BE2C (cell line): Measurements from ENCODE around the gene HNMT.

ENCODE experiments used
- DNase-seq: peaks from one replicate; pipeline ENCODE4 v3.0.0-alpha.2; 2020
- H3K27me3 ChIP-seq: fragments of 250-450 bp; sonication (Bioruptor Pico); 2 replicates; pipeline ENCODE4 v1.5.1; 2020; ENCODE audit warnings: mild to moderate bottlenecking
- H3K36me3 ChIP-seq: fragments of 250-450 bp; sonication (Bioruptor Pico); 2 replicates; pipeline ENCODE4 v1.5.1; 2020; ENCODE audit warnings: mild to moderate bottlenecking
- H3K4me1 ChIP-seq: fragments of 250-450 bp; sonication (Bioruptor Pico); 2 replicates; pipeline ENCODE4 v1.5.1; 2020
- H3K4me3 ChIP-seq: 2 replicates; pipeline ENCODE4 v1.5.1; 2011; ENCODE audit warnings: low read depth, low read length
- H3K9me3 ChIP-seq: fragments of 250-450 bp; sonication (Bioruptor Pico); 2 replicates; pipeline ENCODE4 v1.5.1; 2020
- TF ChIP-seq, protein P1 (sequence below): IDR thresholded peaks from 2 replicates; pipeline ENCODE4 v1.5.1; 2012; ENCODE audit warnings: mild to moderate bottlenecking, low read depth, low read length

The HNMT gene

DNA sequence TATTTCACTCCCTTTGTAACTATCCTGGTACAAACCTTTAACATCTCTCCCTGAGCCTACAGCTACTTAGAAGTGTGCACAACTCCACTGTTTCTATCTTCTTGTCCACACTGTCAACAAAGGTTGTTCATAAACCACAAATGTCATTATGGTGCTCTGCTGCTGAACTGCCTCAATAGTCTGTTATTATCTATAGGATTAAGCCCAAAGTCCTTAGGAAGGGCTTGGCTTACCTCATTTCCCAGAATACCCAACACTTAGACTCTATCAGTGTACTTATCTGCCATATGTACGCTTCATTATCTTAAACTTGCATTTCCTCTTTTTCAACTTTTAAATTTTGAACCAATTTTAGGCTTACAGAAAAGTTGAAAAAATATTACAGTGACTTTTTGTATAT is 94.2 kb downstream of the HNMT start:
- no peaks in the 10 kb centered on the region for H3K36me3 ChIP-seq
- DNase-seq, result no peak
- TF ChIP-seq, protein P1, sequence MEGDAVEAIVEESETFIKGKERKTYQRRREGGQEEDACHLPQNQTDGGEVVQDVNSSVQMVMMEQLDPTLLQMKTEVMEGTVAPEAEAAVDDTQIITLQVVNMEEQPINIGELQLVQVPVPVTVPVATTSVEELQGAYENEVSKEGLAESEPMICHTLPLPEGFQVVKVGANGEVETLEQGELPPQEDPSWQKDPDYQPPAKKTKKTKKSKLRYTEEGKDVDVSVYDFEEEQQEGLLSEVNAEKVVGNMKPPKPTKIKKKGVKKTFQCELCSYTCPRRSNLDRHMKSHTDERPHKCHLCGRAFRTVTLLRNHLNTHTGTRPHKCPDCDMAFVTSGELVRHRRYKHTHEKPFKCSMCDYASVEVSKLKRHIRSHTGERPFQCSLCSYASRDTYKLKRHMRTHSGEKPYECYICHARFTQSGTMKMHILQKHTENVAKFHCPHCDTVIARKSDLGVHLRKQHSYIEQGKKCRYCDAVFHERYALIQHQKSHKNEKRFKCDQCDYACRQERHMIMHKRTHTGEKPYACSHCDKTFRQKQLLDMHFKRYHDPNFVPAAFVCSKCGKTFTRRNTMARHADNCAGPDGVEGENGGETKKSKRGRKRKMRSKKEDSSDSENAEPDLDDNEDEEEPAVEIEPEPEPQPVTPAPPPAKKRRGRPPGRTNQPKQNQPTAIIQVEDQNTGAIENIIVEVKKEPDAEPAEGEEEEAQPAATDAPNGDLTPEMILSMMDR, result no peak
- H3K4me1 ChIP-seq, result peaks cover 6% of the 10 kb centered on the region; the same call in 1 of the 2 replicates
- H3K27me3 ChIP-seq, result no peaks in the 10 kb centered on the region
- no peak overlapping the region for H3K4me3 ChIP-seq
- H3K9me3 ChIP-seq, result no peaks in the 10 kb centered on the region

DNA sequence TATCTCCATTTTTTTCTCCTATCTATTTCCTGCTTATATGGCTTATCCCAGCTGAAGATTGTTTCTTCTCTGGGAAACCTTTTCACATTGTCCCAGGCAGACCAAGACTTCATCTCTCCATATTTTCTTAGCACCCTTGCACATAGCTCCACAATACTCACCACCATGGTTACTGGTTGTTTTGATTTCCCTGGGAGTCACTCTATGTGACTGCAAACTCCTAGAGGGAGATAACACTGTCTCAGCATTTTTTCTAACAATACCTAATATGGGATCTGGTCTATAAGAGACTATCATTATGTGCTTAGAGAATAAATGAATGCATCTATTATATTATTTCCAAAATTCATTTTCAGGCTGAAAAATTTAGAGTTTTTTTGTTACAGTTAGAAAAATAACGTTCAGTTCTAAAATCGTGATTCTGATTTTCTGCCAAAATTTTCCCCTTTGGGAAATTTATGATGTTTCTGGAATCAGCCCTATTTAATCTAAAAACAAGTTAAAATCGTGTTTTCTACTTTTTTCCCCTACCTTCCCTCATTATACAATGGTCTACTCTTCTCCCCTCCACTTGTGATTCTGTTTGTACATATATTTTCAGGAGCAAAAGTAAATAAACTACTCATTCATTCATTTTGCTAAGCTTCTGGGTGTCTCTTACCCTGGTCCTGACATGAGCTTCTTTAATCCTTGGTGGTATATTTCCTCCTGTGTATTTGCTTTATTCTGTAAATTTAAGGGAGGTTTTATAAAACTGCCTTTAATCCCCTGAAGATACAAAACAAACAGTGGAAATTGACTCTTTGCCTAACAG is 95.4 kb downstream of the HNMT start:
- Histone ChIP-seq H3K27me3 (no peaks in the 10 kb centered on the region), H3K9me3 (no peaks in the 10 kb centered on the region), H3K4me3 (no peak overlapping the region), H3K4me1 (peaks cover 6% of the 10 kb centered on the region; the same call in 1 of the 2 replicates), H3K36me3 (no peaks in the 10 kb centered on the region)
- DNase-seq, result no peak
- TF ChIP-seq, protein P1, result no peak

DNA sequence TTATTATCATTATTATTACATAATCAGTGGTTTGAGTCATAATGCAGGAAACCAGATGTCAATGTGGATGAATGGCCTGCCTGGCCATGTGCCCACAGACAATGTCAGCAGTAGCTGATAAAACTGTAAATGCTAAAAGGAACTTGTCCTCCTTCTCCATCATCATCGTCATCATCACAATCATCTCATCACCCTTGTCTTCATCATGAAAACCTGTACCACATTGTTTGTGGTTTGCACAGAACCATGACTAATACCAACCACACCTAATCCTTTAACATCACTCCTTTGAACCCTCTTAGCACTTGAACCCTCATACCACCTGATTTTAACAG is 96.0 kb downstream of the HNMT start:
- no peaks in the 10 kb centered on the region for H3K36me3 ChIP-seq
- DNase-seq, result peak; percentile 72
- no peaks in the 10 kb centered on the region for H3K9me3 ChIP-seq
- TF ChIP-seq, protein P1, result no peak
- no peak overlapping the region for H3K4me3 ChIP-seq
- no peaks in the 10 kb centered on the region for H3K27me3 ChIP-seq
- H3K4me1 ChIP-seq, result peaks cover 6% of the 10 kb centered on the region; the same call in 1 of the 2 replicates

DNA sequence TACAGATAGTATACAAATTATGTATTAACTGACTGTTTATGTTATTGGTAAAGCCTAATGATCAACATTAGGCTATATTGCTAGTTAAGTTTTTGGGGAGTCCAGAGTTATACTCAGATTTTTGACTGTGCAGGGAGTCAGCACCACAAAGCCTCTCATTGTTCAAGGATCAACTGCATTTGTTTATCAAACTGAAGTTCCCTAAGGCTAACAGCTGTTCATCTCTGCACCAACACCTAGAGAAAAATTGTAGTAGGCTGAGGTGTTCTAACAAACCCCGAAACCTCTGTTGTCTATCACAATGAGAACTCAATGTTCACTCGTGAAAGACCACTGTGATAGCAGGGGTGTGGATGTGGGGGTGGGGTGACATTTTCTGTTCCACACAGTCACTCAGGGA is 97.7 kb downstream of the HNMT start:
- DNase-seq, result no peak
- H3K9me3 ChIP-seq, result no peaks in the 10 kb centered on the region
- no peaks in the 10 kb centered on the region for H3K27me3 ChIP-seq
- H3K4me3 ChIP-seq, result no peak overlapping the region
- H3K4me1 ChIP-seq, result peaks cover 6% of the 10 kb centered on the region; the same call in 1 of the 2 replicates
- H3K36me3 ChIP-seq, result no peaks in the 10 kb centered on the region
- TF ChIP-seq, protein P1, result no peak

DNA sequence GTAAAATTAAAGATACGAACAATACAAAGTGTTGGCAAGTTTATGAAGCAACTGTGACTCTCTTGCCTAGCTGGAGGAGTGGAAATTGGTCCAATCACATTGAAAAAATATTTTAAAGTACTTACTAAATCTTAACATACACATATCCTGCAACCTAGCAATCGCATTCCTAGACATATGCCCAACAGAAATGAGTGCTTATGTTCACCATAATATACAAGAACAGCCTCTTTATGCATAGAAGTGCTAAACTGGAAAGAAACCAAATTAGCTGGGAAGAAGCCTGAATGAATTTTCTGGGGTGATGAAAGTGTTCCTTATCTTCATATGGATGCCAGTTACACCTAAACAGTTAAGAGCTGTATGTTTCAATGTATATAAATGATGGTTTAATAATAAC is 98.9 kb downstream of the HNMT start:
- Histone ChIP-seq H3K4me1 (peaks cover 6% of the 10 kb centered on the region; the same call in 1 of the 2 replicates), H3K4me3 (no peak overlapping the region), H3K9me3 (no peaks in the 10 kb centered on the region), H3K27me3 (no peaks in the 10 kb centered on the region), H3K36me3 (no peaks in the 10 kb centered on the region)
- no peak for DNase-seq
- TF ChIP-seq, protein P1, result no peak
